ENCODE results near the gene GFOD1. TPM values are rescaled to one million over a fixed set of nuclear protein-coding genes. Genes with fewer than 3 reads are reported as not detected.

Gene GFOD1
- total RNA-seq, 1 donor from 2014 or later, result 2.0 TPM

DNA sequence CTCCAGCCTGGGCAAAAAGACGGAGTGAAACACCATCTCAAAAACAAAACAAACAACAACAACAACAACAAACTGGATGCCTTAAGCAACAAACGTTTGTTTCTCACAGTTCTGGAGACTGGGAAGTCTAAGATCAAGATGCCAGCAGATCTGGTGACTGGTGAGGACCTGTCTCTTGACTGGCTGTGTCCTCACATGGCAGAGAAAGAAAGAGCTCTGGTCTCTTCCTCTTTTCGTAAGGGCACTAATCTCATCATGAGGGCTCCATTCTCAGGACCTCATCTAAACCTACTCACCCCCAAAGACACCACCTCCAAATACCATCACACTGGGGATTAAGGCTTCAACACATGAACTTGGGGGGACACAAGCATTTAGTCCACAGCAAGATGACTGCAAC, 13.5 kb upstream of the GFOD1 start:
- Mint-ChIP-seq H3K4me1 (ENCODE audit: low read depth) (peaks cover 7% of the 10 kb centered on the region), H3K4me3 (ENCODE audit: unreplicated experiment) (no peak overlapping the region), H3K27me3 (ENCODE audit: low read depth) (no peaks in the 10 kb centered on the region), H3K9me3 (ENCODE audit: low read depth) (no peaks in the 10 kb centered on the region), H3K27ac (ENCODE audit: unreplicated experiment) (no peak overlapping the region), H3K36me3 (ENCODE audit: low read depth) (no peaks in the 10 kb centered on the region)
- TF ChIP-seq, protein P1, sequence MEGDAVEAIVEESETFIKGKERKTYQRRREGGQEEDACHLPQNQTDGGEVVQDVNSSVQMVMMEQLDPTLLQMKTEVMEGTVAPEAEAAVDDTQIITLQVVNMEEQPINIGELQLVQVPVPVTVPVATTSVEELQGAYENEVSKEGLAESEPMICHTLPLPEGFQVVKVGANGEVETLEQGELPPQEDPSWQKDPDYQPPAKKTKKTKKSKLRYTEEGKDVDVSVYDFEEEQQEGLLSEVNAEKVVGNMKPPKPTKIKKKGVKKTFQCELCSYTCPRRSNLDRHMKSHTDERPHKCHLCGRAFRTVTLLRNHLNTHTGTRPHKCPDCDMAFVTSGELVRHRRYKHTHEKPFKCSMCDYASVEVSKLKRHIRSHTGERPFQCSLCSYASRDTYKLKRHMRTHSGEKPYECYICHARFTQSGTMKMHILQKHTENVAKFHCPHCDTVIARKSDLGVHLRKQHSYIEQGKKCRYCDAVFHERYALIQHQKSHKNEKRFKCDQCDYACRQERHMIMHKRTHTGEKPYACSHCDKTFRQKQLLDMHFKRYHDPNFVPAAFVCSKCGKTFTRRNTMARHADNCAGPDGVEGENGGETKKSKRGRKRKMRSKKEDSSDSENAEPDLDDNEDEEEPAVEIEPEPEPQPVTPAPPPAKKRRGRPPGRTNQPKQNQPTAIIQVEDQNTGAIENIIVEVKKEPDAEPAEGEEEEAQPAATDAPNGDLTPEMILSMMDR (IDR thresholded peaks at IDR 0.05), result no peak
- DNase-seq (ENCODE audit: low spot score), result no peak

DNA sequence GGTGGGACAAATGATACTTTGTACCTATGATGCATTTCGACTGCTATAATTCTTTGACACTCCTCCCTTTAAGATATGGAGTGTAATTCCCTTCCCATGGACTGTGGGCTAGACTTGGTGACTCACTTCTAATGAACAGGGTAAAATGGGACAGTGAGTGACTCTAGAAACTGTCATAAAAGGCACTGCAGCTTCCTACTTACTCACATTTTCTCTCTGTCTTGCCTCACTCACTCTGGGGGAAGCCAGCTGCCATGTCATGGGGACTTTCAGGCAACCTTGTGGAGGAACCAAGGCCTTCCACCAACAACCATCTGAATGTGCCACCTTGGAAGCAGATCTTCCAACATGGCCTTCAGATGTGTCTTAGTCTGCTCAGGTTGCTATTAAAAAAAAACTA, 12.9 kb upstream of the GFOD1 start:
- DNase-seq (ENCODE audit: low spot score), result no peak
- Mint-ChIP-seq H3K27ac (ENCODE audit: unreplicated experiment) (no peak overlapping the region), H3K4me1 (ENCODE audit: low read depth) (peaks cover 7% of the 10 kb centered on the region), H3K27me3 (ENCODE audit: low read depth) (no peaks in the 10 kb centered on the region), H3K9me3 (ENCODE audit: low read depth) (no peaks in the 10 kb centered on the region), H3K36me3 (ENCODE audit: low read depth) (no peaks in the 10 kb centered on the region), H3K4me3 (ENCODE audit: unreplicated experiment) (no peak overlapping the region)
- TF ChIP-seq, protein P1 (IDR thresholded peaks at IDR 0.05), result no peak

DNA sequence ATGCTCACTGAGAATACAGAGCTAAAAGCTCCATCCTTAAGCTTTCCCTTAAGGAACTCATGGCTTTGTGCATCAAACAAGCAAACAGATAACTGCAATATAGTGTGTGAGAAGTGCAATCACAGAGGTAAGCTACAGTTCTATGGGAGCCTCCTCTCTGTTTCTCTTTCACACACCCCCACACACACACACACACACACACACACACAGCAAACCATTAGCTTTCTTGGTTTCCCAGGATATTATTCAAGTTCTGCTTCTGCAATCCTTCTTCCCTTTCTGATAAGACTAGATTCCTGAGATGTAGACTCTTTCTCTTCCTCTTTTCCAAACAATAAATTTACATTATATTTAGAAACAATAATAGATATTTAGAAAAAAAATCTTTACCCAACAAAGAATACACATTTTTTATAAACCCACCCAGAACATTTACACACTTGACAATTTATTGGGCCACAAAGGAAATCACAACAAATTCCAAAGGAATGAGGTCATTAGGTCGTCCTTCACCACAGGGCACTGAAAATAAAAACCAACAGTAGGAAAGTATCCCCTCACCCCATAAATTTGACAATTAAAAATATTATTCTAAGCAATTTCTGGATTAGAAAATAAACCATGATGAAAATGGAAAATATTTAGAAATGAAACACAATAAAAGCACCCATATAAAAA, 9.3 kb upstream of the GFOD1 start:
- H3K4me1 Mint-ChIP-seq (ENCODE audit: low read depth), result peaks cover 7% of the 10 kb centered on the region
- TF ChIP-seq, protein P1 (IDR thresholded peaks at IDR 0.05), result no peak
- H3K27ac Mint-ChIP-seq (ENCODE audit: unreplicated experiment), result no peak overlapping the region

DNA sequence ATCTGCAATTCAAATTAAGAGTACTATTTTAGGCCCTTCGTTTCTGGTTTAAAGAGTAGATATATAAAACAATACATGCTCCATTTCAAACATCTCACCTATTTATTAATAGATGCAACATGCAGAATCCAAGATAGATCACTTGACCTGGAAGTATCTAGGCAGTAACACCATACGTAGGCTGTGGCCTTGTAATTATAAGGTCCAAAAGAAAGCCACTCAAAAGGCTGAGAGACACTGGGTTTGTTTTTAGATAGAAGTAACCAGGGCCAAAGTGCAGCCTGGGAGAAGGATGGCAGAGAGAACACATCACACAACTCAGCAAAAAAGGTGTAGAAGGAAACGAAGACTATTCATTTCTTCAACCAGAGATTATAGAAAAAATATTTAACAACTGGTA, 8.4 kb upstream of the GFOD1 start:
- H3K4me3 Mint-ChIP-seq (ENCODE audit: unreplicated experiment), result no peak overlapping the region
- DNase-seq (ENCODE audit: low spot score), result no peak
- no peaks in the 10 kb centered on the region for H3K9me3 Mint-ChIP-seq (ENCODE audit: low read depth)

More for the DNA sequence above, 9.3 kb upstream of the GFOD1 start:
- H3K9me3 Mint-ChIP-seq (ENCODE audit: low read depth), result no peaks in the 10 kb centered on the region
- H3K36me3 Mint-ChIP-seq (ENCODE audit: low read depth), result no peaks in the 10 kb centered on the region
- DNase-seq (ENCODE audit: low spot score), result no peak
- no peak overlapping the region for H3K4me3 Mint-ChIP-seq (ENCODE audit: unreplicated experiment)
- H3K27me3 Mint-ChIP-seq (ENCODE audit: low read depth), result no peaks in the 10 kb centered on the region

DNA sequence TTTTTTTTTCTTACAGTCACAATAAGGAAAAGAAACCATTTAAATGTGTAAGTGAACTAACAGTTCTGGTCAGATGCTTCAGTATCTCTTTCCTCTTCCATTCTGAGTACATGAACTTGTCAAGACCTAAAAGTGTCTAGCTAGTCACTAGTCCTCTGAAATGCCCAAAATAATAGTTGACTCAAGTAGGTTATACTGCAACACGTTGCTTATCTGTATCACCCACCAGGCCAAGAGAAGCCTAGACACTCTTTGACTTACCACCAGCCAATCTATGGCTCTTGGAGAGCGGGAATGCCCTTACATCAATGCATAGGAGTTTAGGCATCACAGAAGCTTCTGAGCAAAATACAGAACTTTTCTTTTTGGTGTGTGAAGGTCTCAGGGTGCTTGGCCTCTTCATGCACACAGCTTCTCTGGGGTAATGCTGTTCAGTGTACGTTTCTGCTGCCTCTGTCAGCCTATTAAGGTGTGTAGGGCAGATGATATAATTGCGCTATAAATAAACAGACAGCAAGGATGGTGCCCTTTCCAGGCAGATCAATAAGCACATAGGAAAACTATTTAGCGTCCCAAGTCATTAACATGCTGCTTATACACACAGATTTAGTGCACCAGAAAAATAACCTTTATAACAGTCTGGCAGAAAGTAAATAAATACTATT, 7.8 kb upstream of the GFOD1 start:
- Mint-ChIP-seq H3K36me3 (ENCODE audit: low read depth) (no peaks in the 10 kb centered on the region), H3K27me3 (ENCODE audit: low read depth) (no peaks in the 10 kb centered on the region), H3K27ac (ENCODE audit: unreplicated experiment) (no peak overlapping the region), H3K4me3 (ENCODE audit: unreplicated experiment) (no peak overlapping the region), H3K4me1 (ENCODE audit: low read depth) (peaks cover 7% of the 10 kb centered on the region), H3K9me3 (ENCODE audit: low read depth) (no peaks in the 10 kb centered on the region)
- TF ChIP-seq, protein P1 (IDR thresholded peaks at IDR 0.05), result no peak
- no peak for DNase-seq (ENCODE audit: low spot score)

More for the DNA sequence above, 8.4 kb upstream of the GFOD1 start:
- Mint-ChIP-seq H3K27me3 (ENCODE audit: low read depth) (no peaks in the 10 kb centered on the region), H3K27ac (ENCODE audit: unreplicated experiment) (no peak overlapping the region), H3K36me3 (ENCODE audit: low read depth) (no peaks in the 10 kb centered on the region), H3K4me1 (ENCODE audit: low read depth) (peaks cover 7% of the 10 kb centered on the region)
- TF ChIP-seq, protein P1 (IDR thresholded peaks at IDR 0.05), result no peak

Data from chondrocyte (in vitro differentiated cells).